ENCODE measurements around the gene KRT6A. TPM values are rescaled to one million over a fixed set of nuclear protein-coding genes. Genes with fewer than 3 reads are reported as not detected.

KRT6A gene
- total and polyA plus RNA-seq, 7 donors, result 0.13 to 1.4 (median 0.52) TPM; not detected in 1

- intact Hi-C loops (cut with DNase I), result no loop called here
- no peak overlapping the region for H3K4me3 ChIP-seq
- H3K27ac ChIP-seq, result no peak overlapping the region
- no peak for DNase-seq
- 71 to 77% (median 77%) methylated on average over 8 of the region's 8 CpGs for WGBS, 3 donors
- peaks cover 0 to 31% (median 0%) of the 10 kb centered on the region in 3 donors for H3K27me3 ChIP-seq (ENCODE audit: insufficient read depth in 3 of 3, low read length in 2 of 3)
- no peaks in the 10 kb centered on the region for H3K36me3 ChIP-seq (ENCODE audit: insufficient read depth in 1 of 2, low read depth in 1 of 2)
- no peaks in the 10 kb centered on the region for H3K4me1 ChIP-seq
- H3K9me3 ChIP-seq, result no peaks in the 10 kb centered on the region
- ATAC-seq, result no peak
- no peak for TF ChIP-seq CTCF (IDR thresholded peaks at IDR 0.05)
Observed at GRCh38 chr12:52439420-52439819, 53.6 kb downstream of the KRT6A start.

- 79 to 83% (median 80%) methylated on average over 8 of the region's 8 CpGs for WGBS, 3 donors
Observed at GRCh38 chr12:52438305-52439301, 54.5 kb downstream of the KRT6A start.

GRCh38 chr12:52437508-52437907 is 55.5 kb downstream of the KRT6A start:
- 66 to 68% (median 67%) methylated on average over 9 of the region's 9 CpGs for WGBS, 3 donors
- DNase-seq (no peak), ATAC-seq (no peak)
- Histone ChIP-seq H3K4me1 (no peaks in the 10 kb centered on the region), H3K27me3 (ENCODE audit: insufficient read depth in 3 of 3, low read length in 2 of 3) (peaks cover 0 to 41% (median 0%) of the 10 kb centered on the region in 3 donors), H3K4me3 (no peak overlapping the region), H3K27ac (no peak overlapping the region), H3K9me3 (no peaks in the 10 kb centered on the region), H3K36me3 (ENCODE audit: insufficient read depth in 1 of 2, low read depth in 1 of 2) (no peaks in the 10 kb centered on the region)
- intact Hi-C loops (cut with DNase I), result no loop called here
- no peak for TF ChIP-seq CTCF (IDR thresholded peaks at IDR 0.05)

More at GRCh38 chr12:52438305-52439301, 54.5 kb downstream of the KRT6A start:
- no peak overlapping the region for H3K27ac ChIP-seq
- ATAC-seq (no peak), DNase-seq (no peak)
- no peaks in the 10 kb centered on the region for H3K9me3 ChIP-seq
- no peak overlapping the region for H3K4me3 ChIP-seq
- H3K27me3 ChIP-seq (ENCODE audit: insufficient read depth in 3 of 3, low read length in 2 of 3), result peaks cover 0 to 36% (median 0%) of the 10 kb centered on the region in 3 donors
- H3K36me3 ChIP-seq (ENCODE audit: insufficient read depth in 1 of 2, low read depth in 1 of 2), result no peaks in the 10 kb centered on the region
- no peaks in the 10 kb centered on the region for H3K4me1 ChIP-seq
- intact Hi-C loops (cut with DNase I), result no loop called here
- no peak for TF ChIP-seq CTCF (IDR thresholded peaks at IDR 0.05)

Other genes starting within 250 kb of the KRT6A start
- under 1 TPM in 1 of 4 donors, not detected in 3; 0.77 TPM for gene KRT86, start 218.6 kb downstream of the KRT6A start, total RNA-seq
- gene KRT86, start 218.6 kb downstream of the KRT6A start, polyA plus RNA-seq, result under 1 TPM in 2 of 3 donors, not detected in 1; 0.01 to 0.05 TPM
- gene KRT81, start 201.7 kb downstream of the KRT6A start, total RNA-seq, result not detected
- under 1 TPM in 2 of 3 donors, not detected in 1; 0.03 to 0.14 TPM for gene KRT81, start 201.7 kb downstream of the KRT6A start, polyA plus RNA-seq
- not detected for gene KRT83, start 171.9 kb downstream of the KRT6A start, total RNA-seq
- gene KRT83, start 171.9 kb downstream of the KRT6A start, polyA plus RNA-seq, result not detected
- gene KRT85, start 125.8 kb downstream of the KRT6A start, total RNA-seq, result not detected
- not detected for gene KRT85, start 125.8 kb downstream of the KRT6A start, polyA plus RNA-seq
- not detected for gene KRT84, start 107.6 kb downstream of the KRT6A start, total RNA-seq
- not detected for gene KRT84, start 107.6 kb downstream of the KRT6A start, polyA plus RNA-seq
- gene KRT82, start 86.9 kb downstream of the KRT6A start, total RNA-seq, result not detected
- not detected for gene KRT82, start 86.9 kb downstream of the KRT6A start, polyA plus RNA-seq
- gene KRT75, start 58.9 kb downstream of the KRT6A start, total RNA-seq, result not detected
- gene KRT75, start 58.9 kb downstream of the KRT6A start, polyA plus RNA-seq, result not detected
- under 1 TPM in 2 of 4 donors, not detected in 2; 0.26 to 0.32 TPM for gene KRT6B, start 41.1 kb downstream of the KRT6A start, total RNA-seq
- under 1 TPM in 2 of 3 donors, not detected in 1; 0.04 TPM for gene KRT6B, start 41.1 kb downstream of the KRT6A start, polyA plus RNA-seq
- gene KRT6C, start 19.5 kb downstream of the KRT6A start, total RNA-seq, result under 1 TPM in 2 of 4 donors, not detected in 2; 0.21 to 0.24 TPM
- under 1 TPM in 1 of 3 donors, not detected in 2; 0.04 TPM for gene KRT6C, start 19.5 kb downstream of the KRT6A start, polyA plus RNA-seq
- 1 to 10 TPM in 1 of 4 donors, under 1 TPM in 2, not detected in 1; 0.61 to 1.4 (median 0.85) TPM for gene KRT5, start 27.1 kb upstream of the KRT6A start, total RNA-seq
- under 1 TPM; 0.21 to 0.86 (median 0.48) TPM for gene KRT5, start 27.1 kb upstream of the KRT6A start, polyA plus RNA-seq
- gene KRT71, start 59.9 kb upstream of the KRT6A start, total RNA-seq, result not detected
- not detected for gene KRT71, start 59.9 kb upstream of the KRT6A start, polyA plus RNA-seq
- not detected for gene KRT74, start 80.6 kb upstream of the KRT6A start, total RNA-seq
- gene KRT74, start 80.6 kb upstream of the KRT6A start, polyA plus RNA-seq, result not detected
- gene KRT72, start 108.2 kb upstream of the KRT6A start, total RNA-seq, result not detected
- not detected for gene KRT72, start 108.2 kb upstream of the KRT6A start, polyA plus RNA-seq
- gene KRT73, start 125.3 kb upstream of the KRT6A start, total RNA-seq, result not detected
- gene KRT73, start 125.3 kb upstream of the KRT6A start, polyA plus RNA-seq, result not detected
- gene KRT2, start 159.0 kb upstream of the KRT6A start, total RNA-seq, result not detected
- not detected for gene KRT2, start 159.0 kb upstream of the KRT6A start, polyA plus RNA-seq
- 1 to 10 TPM in 1 of 4 donors, under 1 TPM in 2, not detected in 1; 0.16 to 1.1 (median 0.25) TPM for gene KRT1, start 187.2 kb upstream of the KRT6A start, total RNA-seq
- gene KRT1, start 187.2 kb upstream of the KRT6A start, polyA plus RNA-seq, result under 1 TPM in 1 of 3 donors, not detected in 2; 0.13 TPM
- gene KRT77, start 210.3 kb upstream of the KRT6A start, total RNA-seq, result not detected
- gene KRT77, start 210.3 kb upstream of the KRT6A start, polyA plus RNA-seq, result under 1 TPM in 2 of 3 donors, not detected in 1; 0.01 to 0.04 TPM

Measured in psoas muscle (tissue), 8 donors.